Measurements from ENCODE around the gene SH3RF1. TPM values are rescaled to one million over a fixed set of nuclear protein-coding genes. Genes with fewer than 3 reads are reported as not detected.

The SH3RF1 gene
- total and polyA plus RNA-seq, 4 donors, result 1.8 to 7.9 (median 3.5) TPM

DNA sequence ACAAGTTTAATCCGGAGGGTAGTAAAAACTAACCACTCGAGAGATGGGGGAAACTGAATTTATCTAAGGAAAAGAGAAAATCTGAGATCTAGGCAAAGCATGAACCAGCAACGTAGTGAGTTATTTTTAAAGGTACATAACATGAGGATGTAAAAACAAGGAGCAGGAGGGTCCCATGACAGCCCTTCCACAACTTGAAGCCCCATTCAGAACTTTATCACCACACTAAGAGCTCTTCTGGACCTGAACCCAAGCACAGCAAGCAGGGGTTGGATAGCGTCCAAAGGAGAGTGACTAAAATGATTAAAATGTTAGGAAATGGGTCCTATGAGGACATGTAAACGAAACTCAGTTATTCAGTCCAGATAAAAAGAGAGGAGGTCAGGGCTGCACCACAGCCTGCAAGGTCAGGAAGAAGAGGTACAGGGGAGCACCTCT is 16.2 kb downstream of the SH3RF1 start:
- H3K36me3 ChIP-seq (ENCODE audit: control insufficient read depth in 4 of 4, insufficient read depth in 3 of 4, low read depth in 1 of 4, low read length in 3 of 4), result no peaks in the 10 kb centered on the region
- no peaks in the 10 kb centered on the region for H3K9me3 ChIP-seq (ENCODE audit: control insufficient read depth in 4 of 4, low read length in 3 of 4)
- no peaks in the 10 kb centered on the region for H3K27me3 ChIP-seq (ENCODE audit: control insufficient read depth in 4 of 4, insufficient read depth in 4 of 4, low read length in 3 of 4)
- no peak for DNase-seq (ENCODE audit: low spot score)
- H3K27ac ChIP-seq (ENCODE audit: low read depth in 1 of 2, low read length in 2 of 2), result peak overlapping the region; percentile 46 to 68
- no peak overlapping the region for H3K4me3 ChIP-seq (ENCODE audit: low read depth in 1 of 3, low read length in 3 of 3)
- 26% methylated on average over 5 of the region's 5 CpGs for WGBS
- TF ChIP-seq TAF1 (conservative IDR thresholded peaks at IDR 0.05) (no peak), YY1 (IDR thresholded peaks at IDR 0.05) (peak; percentile 46), SP1 (IDR thresholded peaks at IDR 0.05) (peak; percentile 24), EGR1 (IDR thresholded peaks at IDR 0.05; ENCODE audit: low read depth in 2 of 2) (no peak), HNF4G (IDR thresholded peaks at IDR 0.05) (no peak), JUND (IDR thresholded peaks at IDR 0.05) (peak; percentile 35 to 83), HNF4A (conservative IDR thresholded peaks at IDR 0.05) (peak; percentile 70 to 78), RAD21 (IDR thresholded peaks at IDR 0.05) (peak; percentile 33 to 53), FOXA2 (IDR thresholded peaks at IDR 0.05) (peak; percentile 29), GABPA (IDR thresholded peaks at IDR 0.05 in 1 of 2, conservative IDR thresholded peaks at IDR 0.05 in 1 of 2) (no peak), NR2F2 (IDR thresholded peaks at IDR 0.05) (peak; percentile 36), RXRA (IDR thresholded peaks at IDR 0.05) (peak; percentile 83 to 93), FOXA1 (IDR thresholded peaks at IDR 0.05) (peak; percentile 32)
- TF ChIP-seq, protein P1, sequence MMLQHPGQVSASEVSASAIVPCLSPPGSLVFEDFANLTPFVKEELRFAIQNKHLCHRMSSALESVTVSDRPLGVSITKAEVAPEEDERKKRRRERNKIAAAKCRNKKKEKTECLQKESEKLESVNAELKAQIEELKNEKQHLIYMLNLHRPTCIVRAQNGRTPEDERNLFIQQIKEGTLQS (IDR thresholded peaks at IDR 0.05), result no peak
- TF ChIP-seq, protein P2, sequence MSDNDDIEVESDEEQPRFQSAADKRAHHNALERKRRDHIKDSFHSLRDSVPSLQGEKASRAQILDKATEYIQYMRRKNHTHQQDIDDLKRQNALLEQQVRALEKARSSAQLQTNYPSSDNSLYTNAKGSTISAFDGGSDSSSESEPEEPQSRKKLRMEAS (IDR thresholded peaks at IDR 0.05), result peak; percentile 30
- TF ChIP-seq, protein P3, sequence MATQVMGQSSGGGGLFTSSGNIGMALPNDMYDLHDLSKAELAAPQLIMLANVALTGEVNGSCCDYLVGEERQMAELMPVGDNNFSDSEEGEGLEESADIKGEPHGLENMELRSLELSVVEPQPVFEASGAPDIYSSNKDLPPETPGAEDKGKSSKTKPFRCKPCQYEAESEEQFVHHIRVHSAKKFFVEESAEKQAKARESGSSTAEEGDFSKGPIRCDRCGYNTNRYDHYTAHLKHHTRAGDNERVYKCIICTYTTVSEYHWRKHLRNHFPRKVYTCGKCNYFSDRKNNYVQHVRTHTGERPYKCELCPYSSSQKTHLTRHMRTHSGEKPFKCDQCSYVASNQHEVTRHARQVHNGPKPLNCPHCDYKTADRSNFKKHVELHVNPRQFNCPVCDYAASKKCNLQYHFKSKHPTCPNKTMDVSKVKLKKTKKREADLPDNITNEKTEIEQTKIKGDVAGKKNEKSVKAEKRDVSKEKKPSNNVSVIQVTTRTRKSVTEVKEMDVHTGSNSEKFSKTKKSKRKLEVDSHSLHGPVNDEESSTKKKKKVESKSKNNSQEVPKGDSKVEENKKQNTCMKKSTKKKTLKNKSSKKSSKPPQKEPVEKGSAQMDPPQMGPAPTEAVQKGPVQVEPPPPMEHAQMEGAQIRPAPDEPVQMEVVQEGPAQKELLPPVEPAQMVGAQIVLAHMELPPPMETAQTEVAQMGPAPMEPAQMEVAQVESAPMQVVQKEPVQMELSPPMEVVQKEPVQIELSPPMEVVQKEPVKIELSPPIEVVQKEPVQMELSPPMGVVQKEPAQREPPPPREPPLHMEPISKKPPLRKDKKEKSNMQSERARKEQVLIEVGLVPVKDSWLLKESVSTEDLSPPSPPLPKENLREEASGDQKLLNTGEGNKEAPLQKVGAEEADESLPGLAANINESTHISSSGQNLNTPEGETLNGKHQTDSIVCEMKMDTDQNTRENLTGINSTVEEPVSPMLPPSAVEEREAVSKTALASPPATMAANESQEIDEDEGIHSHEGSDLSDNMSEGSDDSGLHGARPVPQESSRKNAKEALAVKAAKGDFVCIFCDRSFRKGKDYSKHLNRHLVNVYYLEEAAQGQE (IDR thresholded peaks at IDR 0.05), result peak; percentile 52
- TF ChIP-seq, protein P4, sequence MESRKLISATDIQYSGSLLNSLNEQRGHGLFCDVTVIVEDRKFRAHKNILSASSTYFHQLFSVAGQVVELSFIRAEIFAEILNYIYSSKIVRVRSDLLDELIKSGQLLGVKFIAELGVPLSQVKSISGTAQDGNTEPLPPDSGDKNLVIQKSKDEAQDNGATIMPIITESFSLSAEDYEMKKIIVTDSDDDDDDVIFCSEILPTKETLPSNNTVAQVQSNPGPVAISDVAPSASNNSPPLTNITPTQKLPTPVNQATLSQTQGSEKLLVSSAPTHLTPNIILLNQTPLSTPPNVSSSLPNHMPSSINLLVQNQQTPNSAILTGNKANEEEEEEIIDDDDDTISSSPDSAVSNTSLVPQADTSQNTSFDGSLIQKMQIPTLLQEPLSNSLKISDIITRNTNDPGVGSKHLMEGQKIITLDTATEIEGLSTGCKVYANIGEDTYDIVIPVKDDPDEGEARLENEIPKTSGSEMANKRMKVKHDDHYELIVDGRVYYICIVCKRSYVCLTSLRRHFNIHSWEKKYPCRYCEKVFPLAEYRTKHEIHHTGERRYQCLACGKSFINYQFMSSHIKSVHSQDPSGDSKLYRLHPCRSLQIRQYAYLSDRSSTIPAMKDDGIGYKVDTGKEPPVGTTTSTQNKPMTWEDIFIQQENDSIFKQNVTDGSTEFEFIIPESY (IDR thresholded peaks at IDR 0.05), result peak; percentile 15
- TF ChIP-seq, protein P5, sequence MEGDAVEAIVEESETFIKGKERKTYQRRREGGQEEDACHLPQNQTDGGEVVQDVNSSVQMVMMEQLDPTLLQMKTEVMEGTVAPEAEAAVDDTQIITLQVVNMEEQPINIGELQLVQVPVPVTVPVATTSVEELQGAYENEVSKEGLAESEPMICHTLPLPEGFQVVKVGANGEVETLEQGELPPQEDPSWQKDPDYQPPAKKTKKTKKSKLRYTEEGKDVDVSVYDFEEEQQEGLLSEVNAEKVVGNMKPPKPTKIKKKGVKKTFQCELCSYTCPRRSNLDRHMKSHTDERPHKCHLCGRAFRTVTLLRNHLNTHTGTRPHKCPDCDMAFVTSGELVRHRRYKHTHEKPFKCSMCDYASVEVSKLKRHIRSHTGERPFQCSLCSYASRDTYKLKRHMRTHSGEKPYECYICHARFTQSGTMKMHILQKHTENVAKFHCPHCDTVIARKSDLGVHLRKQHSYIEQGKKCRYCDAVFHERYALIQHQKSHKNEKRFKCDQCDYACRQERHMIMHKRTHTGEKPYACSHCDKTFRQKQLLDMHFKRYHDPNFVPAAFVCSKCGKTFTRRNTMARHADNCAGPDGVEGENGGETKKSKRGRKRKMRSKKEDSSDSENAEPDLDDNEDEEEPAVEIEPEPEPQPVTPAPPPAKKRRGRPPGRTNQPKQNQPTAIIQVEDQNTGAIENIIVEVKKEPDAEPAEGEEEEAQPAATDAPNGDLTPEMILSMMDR (IDR thresholded peaks at IDR 0.05; ENCODE audit: low read depth, low read length, missing input control), result no peak
- H3K9ac ChIP-seq (ENCODE audit: low read depth in 1 of 2, low read length in 2 of 2), result no peak overlapping the region
- H3K4me1 ChIP-seq (ENCODE audit: control insufficient read depth in 4 of 4, insufficient read depth in 4 of 4, low read length in 3 of 4), result peaks cover 10 to 60% (median 46%) of the 10 kb centered on the region in 4 donors

Data from liver (tissue), 9 donors.